GM13977 (cell line): ENCODE measurements around the gene ZNF304.

Source experiments
- DNase-seq: peaks from one replicate; pipeline ENCODE4 v3.0.0; 2012; ENCODE audit warnings: low spot score
- CTCF ChIP-seq: IDR thresholded peaks from 2 replicates; pipeline ENCODE4 v1.5.1; 2012; ENCODE audit warnings: mild to moderate bottlenecking, control low read depth; ENCODE audit not compliant: insufficient read depth; ENCODE audit errors: extremely low read depth, missing control alignments
- in situ Hi-C: fragments of 300-500 bp; cut with MboI; formaldehyde crosslinking; loops from one replicate; pipeline ENCODE4 v1.12.0; 2022; ENCODE audit warnings: low sequenced_read_pairs, low pct_unique_long_range_greater_than_20kb, mixed read lengths, inconsistent platforms; ENCODE audit not compliant: unreplicated experiment

Gene ZNF304

GRCh38 chr19:57324992-57325391 is 26.1 kb upstream of the ZNF304 start:
- in situ Hi-C loops, result no loop called here
- DNase-seq, result no peak
- TF ChIP-seq CTCF, result no peak

- in situ Hi-C loops, result no loop called here
- TF ChIP-seq CTCF, result no peak
- DNase-seq, result no peak
Observed at GRCh38 chr19:57327993-57328392, 23.1 kb upstream of the ZNF304 start.

- no peak for DNase-seq
- no peak for TF ChIP-seq CTCF
- in situ Hi-C loops, result no loop called here
Observed at GRCh38 chr19:57334191-57334590, 16.9 kb upstream of the ZNF304 start.

GRCh38 chr19:57338877-57339276 is 12.2 kb upstream of the ZNF304 start:
- no peak for DNase-seq

GRCh38 chr19:57342582-57342981 is 8.5 kb upstream of the ZNF304 start:
- no peak for TF ChIP-seq CTCF
- in situ Hi-C loops, result no loop called here

More at GRCh38 chr19:57338877-57339276, 12.2 kb upstream of the ZNF304 start:
- TF ChIP-seq CTCF, result no peak
- in situ Hi-C loops, result no loop called here

GRCh38 chr19:57348136-57348535 is 2.9 kb upstream of the ZNF304 start:
- DNase-seq, result no peak
- in situ Hi-C loops, result no loop called here
- no peak for TF ChIP-seq CTCF

More at GRCh38 chr19:57342582-57342981, 8.5 kb upstream of the ZNF304 start:
- no peak for DNase-seq

- no peak for DNase-seq
- in situ Hi-C loops, result no loop called here
- no peak for TF ChIP-seq CTCF
Observed at GRCh38 chr19:57351867-57352266, 796 bp downstream of the ZNF304 start.
